CD14-positive monocyte (primary cell): Measurements from ENCODE around the gene LIN7B. TPM values are rescaled to one million over a fixed set of nuclear protein-coding genes. Genes with fewer than 3 reads are reported as not detected.

Experiments used
- DNase-seq, 3 donors: peaks; one replicate each; pipeline ENCODE4 v3.0.0-alpha.2; 2011 to 2022
- H2AFZ ChIP-seq: 2 replicates; pipeline ENCODE4 v1.6.0; 2012; ENCODE audit warnings: mild to moderate bottlenecking, low read depth, low read length, inconsistent platforms; ENCODE audit not compliant: insufficient read depth, poor library complexity, severe bottlenecking
- H3K27ac ChIP-seq, 2 donors: 1 replicate in 1 of 2; 2 replicates in 1 of 2; pipeline ENCODE4 v1.5.1; 2012 to 2013; ENCODE audit warnings: low read length in 2 of 2, control low read depth in 1 of 2, inconsistent platforms in 1 of 2, low read depth in 1 of 2, mild to moderate bottlenecking in 1 of 2
- H3K27me3 ChIP-seq, 2 donors: one replicate each; pipeline versions ENCODE4 v1.6.0 to v1.6.1; 2011 to 2013; ENCODE audit warnings: low read length in 2 of 2; ENCODE audit not compliant: control insufficient read depth in 2 of 2, insufficient read depth in 2 of 2
- H3K36me3 ChIP-seq, 2 donors: replicated peaks in 1 of 2; 1 replicate in 1 of 2; 2 replicates in 1 of 2; pipeline versions ENCODE4 v1.5.1 to v1.6.1; 2012 to 2013; ENCODE audit warnings: low read length in 2 of 2, control low read depth in 1 of 2, inconsistent platforms in 1 of 2, mild to moderate bottlenecking in 1 of 2; ENCODE audit not compliant: insufficient read depth in 2 of 2, control insufficient read depth in 1 of 2
- H3K4me1 ChIP-seq, 2 donors: 1 replicate in 1 of 2; 2 replicates in 1 of 2; pipeline versions ENCODE4 v1.5.1 to v1.6.1; 2012 to 2013; ENCODE audit warnings: low read length in 2 of 2, control low read depth in 1 of 2, inconsistent platforms in 1 of 2, mild to moderate bottlenecking in 1 of 2, moderate library complexity in 1 of 2; ENCODE audit not compliant: insufficient read depth in 2 of 2, control insufficient read depth in 1 of 2
- H3K4me2 ChIP-seq: replicated peaks from 2 replicates; pipeline ENCODE3; 2012; ENCODE audit warnings: low read length, moderate library complexity, mild to moderate bottlenecking; ENCODE audit not compliant: poor library complexity, severe bottlenecking; ENCODE audit errors: extremely low read depth
- H3K4me3 ChIP-seq, 3 experiments: fragments of 200-600 bp in 1 of 3; sonication (generic) in 1 of 3; replicated peaks in 1 of 3; 1 replicate in 2 of 3; 2 replicates in 1 of 3; pipeline ENCODE4 v1.5.1; 2011 to 2013; ENCODE audit warnings: low read length in 3 of 3, mild to moderate bottlenecking in 3 of 3, control low read depth in 2 of 3, low read depth in 2 of 3, inconsistent platforms in 1 of 3, moderate library complexity in 1 of 3
- H3K79me2 ChIP-seq: 2 replicates; pipeline ENCODE4 v1.6.0; 2012; ENCODE audit warnings: mild to moderate bottlenecking, control low read depth, inconsistent platforms, low read length, moderate library complexity; ENCODE audit not compliant: insufficient read depth
- H3K9ac ChIP-seq: 2 replicates; pipeline ENCODE4 v1.6.0; 2017; ENCODE audit warnings: low read length, mild to moderate bottlenecking; ENCODE audit not compliant: insufficient read depth, poor library complexity, severe bottlenecking
- H3K9me3 ChIP-seq, 2 donors: replicated peaks in 1 of 2; 1 replicate in 1 of 2; 2 replicates in 1 of 2; pipeline versions ENCODE4 v1.5.1 to v1.6.1; 2012 to 2013; ENCODE audit warnings: low read length in 2 of 2, control low read depth in 1 of 2; ENCODE audit not compliant: control insufficient read depth in 1 of 2, insufficient read depth in 1 of 2
- H4K20me1 ChIP-seq: 2 replicates; pipeline ENCODE4 v1.6.0; 2012; ENCODE audit warnings: mild to moderate bottlenecking, low read length, control low read depth, moderate library complexity; ENCODE audit not compliant: insufficient read depth
- H3K27ac Mint-ChIP-seq, 7 donors: one replicate each; pipeline ENCODE4 v1.8.0; 2020; ENCODE audit warnings: mild to moderate bottlenecking in 7 of 7, mixed read lengths in 7 of 7, moderate library complexity in 6 of 7, inconsistent platforms in 2 of 7
- H3K27me3 Mint-ChIP-seq, 3 donors: one replicate each; pipeline ENCODE4 v1.8.0; 2021 to 2022; ENCODE audit warnings: low read depth in 3 of 3, mild to moderate bottlenecking in 3 of 3, mixed read lengths in 3 of 3, moderate library complexity in 3 of 3, inconsistent platforms in 1 of 3
- H3K36me3 Mint-ChIP-seq, 2 donors: one replicate each; pipeline ENCODE4 v1.8.0; 2020; ENCODE audit warnings: mixed read lengths in 2 of 2, inconsistent platforms in 1 of 2, mild to moderate bottlenecking in 1 of 2
- H3K4me1 Mint-ChIP-seq: one replicate; pipeline ENCODE4 v1.8.0; 2020; ENCODE audit warnings: mild to moderate bottlenecking, mixed read lengths
- H3K4me3 Mint-ChIP-seq, 2 donors: one replicate each; pipeline ENCODE4 v1.8.0; 2020; ENCODE audit warnings: mild to moderate bottlenecking in 2 of 2, mixed read lengths in 2 of 2, moderate library complexity in 1 of 2
- H3K9me3 Mint-ChIP-seq, 7 donors: one replicate each; pipeline ENCODE4 v1.8.0; 2020 to 2022; ENCODE audit warnings: mixed read lengths in 7 of 7, mild to moderate bottlenecking in 6 of 7, moderate library complexity in 6 of 7, inconsistent platforms in 2 of 7
- CTCF ChIP-seq: fragments of 200-600 bp; IDR thresholded peaks from one replicate; pipeline ENCODE4 v1.8.0; 2022; ENCODE audit warnings: antibody characterized with exemption, mild to moderate bottlenecking
- WGBS: methylation state at CpG from one replicate; pipeline ENCODE4 v1.1.5; 2013; ENCODE audit warnings: missing lambda C conversion rate; ENCODE audit not compliant: insufficient coverage; 5-methylcytosine and 5-hydroxymethylcytosine counted together
- intact Hi-C, 2 donors: fragments of 100-400 bp; cut with micrococcal nuclease; formaldehyde crosslinking; loops; one replicate each; pipeline versions ENCODE4 v1.15.0 to v1.15.1; 2023
- polyA plus RNA-seq, 3 donors: library from polyadenylated mRNA; depleted of rRNA in 1 of 3; unstranded in 2 of 3; stranded (reverse) in 1 of 3; fragments of 300-500 nt in 2 of 3; fragments of >200 nt in 1 of 3; fragmentation: Illumina TruSeq in 2 of 3; gene quantifications; 1 replicate in 2 of 3; 2 replicates in 1 of 3; pipeline ENCODE4 v1.2.3, GENCODE V29; 2012 to 2021

LIN7B gene
- polyA plus RNA-seq, 3 donors, result 4.1 to 9.2 (median 4.2) TPM

- Histone ChIP-seq H3K4me2 (no peak overlapping the region), H3K4me3 (no peak overlapping the region), H2AFZ (no peak overlapping the region), H3K9me3 (no peaks in the 10 kb centered on the region), H3K27ac (peak overlapping the region in 1 of 2 donors; percentile 38), H4K20me1 (peaks cover 89% of the 10 kb centered on the region), H3K4me1 (no peaks in the 10 kb centered on the region), H3K27me3 (no peaks in the 10 kb centered on the region), H3K79me2 (peaks cover 28% of the 10 kb centered on the region), H3K36me3 (peaks cover 80 to 98% of the 10 kb centered on the region in 2 donors), H3K9ac (no peak overlapping the region)
- peak overlapping the region in 1 of 7 donors; percentile 42 for H3K27ac Mint-ChIP-seq
- H3K9me3 Mint-ChIP-seq, result peaks cover 0 to 1% (median 0%) of the 10 kb centered on the region in 7 donors
- intact Hi-C loops, result loop anchor here (2.0 to 10.0 kb wide), 6 partner anchors 49 to 227 kb away; partner anchors contain the start of gene SLC6A16 (in 1 of the 2)
- peaks cover 73 to 95% of the 10 kb centered on the region in 2 donors for H3K36me3 Mint-ChIP-seq
- no peaks in the 10 kb centered on the region for H3K4me1 Mint-ChIP-seq
- TF ChIP-seq CTCF, result peak; percentile 99
- no peak overlapping the region for H3K4me3 Mint-ChIP-seq
- peaks cover 0 to 1% (median 0%) of the 10 kb centered on the region in 3 donors for H3K27me3 Mint-ChIP-seq
- DNase-seq, result peak; percentile 55 to 67 (median 64)
- 73% methylated on average over 7 of the region's 8 CpGs for WGBS
Observed at GRCh38 chr19:49097453-49098288, 16.5 kb upstream of the LIN7B start.

DNA sequence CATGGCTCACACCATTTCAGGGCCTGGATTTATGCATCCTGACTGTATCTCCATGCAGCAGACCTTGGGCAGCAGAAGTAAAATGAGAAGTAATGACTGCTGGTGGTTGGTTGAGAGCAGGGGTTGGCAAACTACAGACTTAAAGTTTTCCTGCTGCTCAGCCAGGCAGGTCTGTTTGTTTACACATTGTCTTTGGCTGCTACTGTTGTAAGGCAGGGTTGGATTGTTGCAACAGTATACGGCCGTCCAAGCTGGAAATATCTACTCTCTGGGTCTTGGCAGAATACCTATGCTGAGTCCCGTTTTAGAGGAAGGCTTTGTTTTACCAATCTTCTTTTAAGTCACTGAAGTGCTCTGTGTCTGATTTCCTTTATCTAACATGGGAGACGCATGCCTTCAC, 15.4 kb upstream of the LIN7B start:
- no peak overlapping the region for H3K4me2 ChIP-seq
- Mint-ChIP-seq H3K4me1 (no peaks in the 10 kb centered on the region), H3K27ac (no peak overlapping the region), H3K36me3 (peaks cover 70 to 93% of the 10 kb centered on the region in 2 donors), H3K4me3 (no peak overlapping the region), H3K9me3 (peaks cover 0 to 1% (median 0%) of the 10 kb centered on the region in 7 donors), H3K27me3 (no peaks in the 10 kb centered on the region)
- H3K79me2 ChIP-seq, result peaks cover 28% of the 10 kb centered on the region
- H3K36me3 ChIP-seq, result peaks cover 82 to 98% of the 10 kb centered on the region in 2 donors
- intact Hi-C loops, result loop anchor here (5.0 to 10.0 kb wide), 5 partner anchors 49 to 226 kb away; partner anchors contain the start of gene SLC6A16 (in 1 of the 2)
- H2AFZ ChIP-seq, result no peak overlapping the region
- TF ChIP-seq CTCF, result no peak
- no peaks in the 10 kb centered on the region for H3K4me1 ChIP-seq
- DNase-seq, result no peak
- H3K27me3 ChIP-seq, result no peaks in the 10 kb centered on the region
- 100% methylated on average over 2 of the region's 4 CpGs for WGBS
- no peak overlapping the region for H3K9ac ChIP-seq
- peaks cover 90% of the 10 kb centered on the region for H4K20me1 ChIP-seq
- H3K27ac ChIP-seq, result no peak overlapping the region
- no peak overlapping the region for H3K4me3 ChIP-seq
- no peaks in the 10 kb centered on the region for H3K9me3 ChIP-seq
